Stimulated activated CD4-positive, alpha-beta T cell treated with anti-CD3 and anti-CD28 coated beads, Interleukin-1b, Interleukin-23, amount 100 ng/mL, for 48 hours (primary cell): ENCODE results near the gene POLR2A.

Source experiments
- DNase-seq: peaks from one replicate; pipeline ENCODE4 v3.0.0-alpha.2; 2020

POLR2A gene

GRCh38 chr17:7484067-7484918, at the start of gene POLR2A:
POLR2A (plus strand) TSS chr17:7484366.
- DNase-seq, result peak; percentile 97

- peak; percentile 47 for DNase-seq
These were observed 48.2 kb upstream of the POLR2A start for GRCh38 chr17:7435676-7436555.

- DNase-seq, result peak; percentile 83
These were observed 47.4 kb upstream of the POLR2A start for GRCh38 chr17:7436556-7437368.

GRCh38 chr17:7437369-7437863, 46.8 kb upstream of the POLR2A start:
- DNase-seq, result no peak

- peak; percentile 61 for DNase-seq
These were observed 46.1 kb upstream of the POLR2A start for GRCh38 chr17:7437950-7438614.

GRCh38 chr17:7438656-7439460, 45.3 kb upstream of the POLR2A start:
- DNase-seq, result no peak

- no peak for DNase-seq
These were observed 44.6 kb upstream of the POLR2A start, which contains the start of gene FGF11 for GRCh38 chr17:7439462-7440112. FGF11 (plus strand) TSS chr17:7439512; CDS start chr17:7439621, 109 bp downstream.

GRCh38 chr17:7440113-7440833, 43.9 kb upstream of the POLR2A start:
- peak; percentile 37 for DNase-seq

- peak; percentile 19 for DNase-seq
These were observed 43.4 kb upstream of the POLR2A start for GRCh38 chr17:7440834-7441195.

GRCh38 chr17:7441266-7441665, 42.9 kb upstream of the POLR2A start:
- no peak for DNase-seq

GRCh38 chr17:7442142-7442541, 42.0 kb upstream of the POLR2A start:
- no peak for DNase-seq

GRCh38 chr17:7443499-7444485, 40.4 kb upstream of the POLR2A start:
- no peak for DNase-seq

GRCh38 chr17:7444682-7445618, 39.2 kb upstream of the POLR2A start, which contains the start of gene CHRNB1:
CHRNB1 (plus strand) TSS chr17:7445061; CDS start chr17:7445128, 67 bp downstream.
- no peak for DNase-seq

- DNase-seq, result peak; percentile 23
These were observed 38.6 kb upstream of the POLR2A start for GRCh38 chr17:7445619-7445968.

GRCh38 chr17:7448461-7448860, 35.7 kb upstream of the POLR2A start:
- DNase-seq, result no peak

- no peak for DNase-seq
These were observed 24.1 kb upstream of the POLR2A start for GRCh38 chr17:7459961-7460545.
